Motor neuron (in vitro differentiated cells): ENCODE results near the gene TGIF2. TPM values are rescaled to one million over a fixed set of nuclear protein-coding genes. Genes with fewer than 3 reads are reported as not detected.
A peak's percentile ranks its signal among the peaks of the same experiment; 100 is the strongest.
"Not testable (repeated sequence)": the region's sequence is repeated elsewhere in the genome, so short reads cannot be mapped to it uniquely, and the experiment has no call there.

Experiments
- ATAC-seq, 8 experiments: fragments of 200-7000 bp; cut with Tn5 transposase; replicated peaks in 6 of 8; 2 replicates each; pipeline ENCODE4 v1.8.0; 2021; ENCODE audit warnings: mild to moderate bottlenecking in 8 of 8, moderate library complexity in 8 of 8
- H3K27ac ChIP-seq, 2 donors: fragments of 250-450 bp; sonication (Bioruptor Pico); 2 replicates each; pipeline ENCODE4 v1.9.0; 2021; ENCODE audit warnings: antibody characterized with exemption in 2 of 2, mild to moderate bottlenecking in 2 of 2, moderate library complexity in 1 of 2
- H3K4me1 ChIP-seq, 2 donors: fragments of 250-450 bp; sonication (Bioruptor Pico); replicated peaks in 1 of 2; 2 replicates each; pipeline ENCODE4 v1.6.1; 2021; ENCODE audit warnings: antibody characterized with exemption in 2 of 2, mild to moderate bottlenecking in 2 of 2, moderate library complexity in 1 of 2
- H3K4me3 ChIP-seq, 5 donors: fragments of 250-450 bp; sonication (Bioruptor Pico); 2 replicates each; pipeline ENCODE4 v1.9.0; 2021; ENCODE audit warnings: antibody characterized with exemption in 5 of 5, mild to moderate bottlenecking in 5 of 5, moderate library complexity in 4 of 5
- WGBS, 10 experiments: fragments of 450-650 bp; shearing (Covaris generic); methylation state at CpG; one replicate each; pipeline ENCODE4 v1.0.0; 2022; 5-methylcytosine and 5-hydroxymethylcytosine counted together
- in situ Hi-C, 9 experiments: fragments of 400-800 bp; cut with MboI; loops; one replicate each; pipeline ENCODE4 v1.15.0; 2021; ENCODE audit warnings: low sequenced_read_pairs in 9 of 9, low pct_unique_long_range_greater_than_20kb in 2 of 9; ENCODE audit not compliant: unreplicated experiment in 9 of 9
- total RNA-seq, 8 experiments: library from RNA; unstranded; fragments of 300-600 nt; gene quantifications; 2 replicates each; pipeline versions ENCODE4 v1.2.3 to v1.2.4, GENCODE V29; 2022

TGIF2 gene
- total RNA-seq, 8 experiments from 2014 or later = 5.4 to 35.1 (median 10.4) TPM

GRCh38 chr20:36624068-36624943 is 50.9 kb downstream of the TGIF2 start:
- peak in 4 of 8 experiments; percentile 75 to 99 (median 82) for ATAC-seq
- in situ Hi-C loops = no loop called here
- WGBS, 10 experiments = 5 to 86% (median 58%) methylated on average over 1 to 10 of the region's 14 CpGs; no CpG with 5 or more reads in 1 of the 10 experiments
- Histone ChIP-seq H3K27ac (no peak overlapping the region), H3K4me1 (no peaks in the 10 kb centered on the region), H3K4me3 (no peak overlapping the region)

- ATAC-seq = no peak
- no peak overlapping the region for H3K4me3 ChIP-seq
- in situ Hi-C loops = no loop called here
- H3K4me1 ChIP-seq = no peaks in the 10 kb centered on the region
- no peak overlapping the region for H3K27ac ChIP-seq
- WGBS, 10 experiments = 0 to 100% (median 79%) methylated on average over 1 to 2 of the region's 2 CpGs; no CpG with 5 or more reads in 3 of the 10 experiments
Measured at GRCh38 chr20:36624944-36625324, 51.5 kb downstream of the TGIF2 start.

GRCh38 chr20:36628076-36628475 is 54.7 kb downstream of the TGIF2 start:
- Histone ChIP-seq H3K27ac (no peak overlapping the region), H3K4me1 (no peaks in the 10 kb centered on the region), H3K4me3 (no peak overlapping the region)
- 60 to 100% (median 86%) methylated on average over 1 to 5 of the region's 7 CpGs; no CpG with 5 or more reads in 1 of the 10 experiments for WGBS, 10 experiments
- no peak for ATAC-seq
- in situ Hi-C loops = no loop called here

GRCh38 chr20:36629719-36630681 is 56.6 kb downstream of the TGIF2 start:
- no peak for ATAC-seq
- in situ Hi-C loops = no loop called here
- H3K27ac ChIP-seq = no peak overlapping the region
- H3K4me3 ChIP-seq = no peak overlapping the region
- WGBS, 10 experiments = 42 to 100% (median 71%) methylated on average over 1 to 9 of the region's 15 CpGs; no CpG with 5 or more reads in 1 of the 10 experiments
- H3K4me1 ChIP-seq = no peaks in the 10 kb centered on the region

- Histone ChIP-seq H3K4me3 (no peak overlapping the region), H3K4me1 (no peaks in the 10 kb centered on the region), H3K27ac (no peak overlapping the region)
- no peak for ATAC-seq
- 40 to 100% (median 85%) methylated on average over 1 to 6 of the region's 6 CpGs; no CpG with 5 or more reads in 3 of the 10 experiments for WGBS, 10 experiments
- in situ Hi-C loops = no loop called here
Measured at GRCh38 chr20:36631646-36632045, 58.2 kb downstream of the TGIF2 start.

- in situ Hi-C loops = no loop called here
- no peak for ATAC-seq
- Histone ChIP-seq H3K27ac (no peak overlapping the region), H3K4me3 (no peak overlapping the region), H3K4me1 (no peaks in the 10 kb centered on the region)
- WGBS, 10 experiments = 17 to 80% (median 53%) methylated on average over 1 to 2 of the region's 3 CpGs; no CpG with 5 or more reads in 6 of the 10 experiments
Measured at GRCh38 chr20:36632147-36632486, 58.7 kb downstream of the TGIF2 start.

- ATAC-seq = no peak
- 29 to 100% (median 75%) methylated on average over 1 to 7 of the region's 14 CpGs; no CpG with 5 or more reads in 3 of the 10 experiments for WGBS, 10 experiments
- H3K4me1 ChIP-seq = no peaks in the 10 kb centered on the region
- H3K27ac ChIP-seq = no peak overlapping the region
- in situ Hi-C loops = no loop called here
- no peak overlapping the region for H3K4me3 ChIP-seq
Measured at GRCh38 chr20:36632487-36633284, 59.3 kb downstream of the TGIF2 start.

GRCh38 chr20:36633285-36633772 is 59.9 kb downstream of the TGIF2 start:
- 0 to 100% (median 23%) methylated on average over 1 to 3 of the region's 9 CpGs; no CpG with 5 or more reads in 6 of the 10 experiments for WGBS, 10 experiments
- in situ Hi-C loops = no loop called here
- Histone ChIP-seq H3K4me3 (no peak overlapping the region), H3K27ac (no peak overlapping the region), H3K4me1 (no peaks in the 10 kb centered on the region)
- ATAC-seq = no peak

- no peaks in the 10 kb centered on the region for H3K4me1 ChIP-seq
- H3K4me3 ChIP-seq = no peak overlapping the region
- H3K27ac ChIP-seq = no peak overlapping the region
- ATAC-seq = no peak
- in situ Hi-C loops = no loop called here
- WGBS, 10 experiments = 80 to 92% (median 86%) methylated on average over 1 to 6 of the region's 11 CpGs; no CpG with 5 or more reads in 6 of the 10 experiments
Measured at GRCh38 chr20:36634342-36634741, 60.9 kb downstream of the TGIF2 start.

GRCh38 chr20:36638876-36639400 is 65.5 kb downstream of the TGIF2 start:
- in situ Hi-C loops, H3K4me3 ChIP-seq, H3K27ac ChIP-seq, ATAC-seq, H3K4me1 ChIP-seq: not testable (repeated sequence)
- 55 to 100% (median 94%) methylated on average over 1 to 4 of the region's 12 CpGs; no CpG with 5 or more reads in 6 of the 10 experiments for WGBS, 10 experiments

- in situ Hi-C loops = no loop called here
- H3K4me3 ChIP-seq = no peak overlapping the region
- no peaks in the 10 kb centered on the region for H3K4me1 ChIP-seq
- 40 to 100% (median 83%) methylated on average over 1 to 3 of the region's 3 CpGs; no CpG with 5 or more reads in 3 of the 10 experiments for WGBS, 10 experiments
- H3K27ac ChIP-seq = no peak overlapping the region
- no peak for ATAC-seq
Measured at GRCh38 chr20:36641506-36641843, 68.1 kb downstream of the TGIF2 start.

GRCh38 chr20:36642136-36642535 is 68.7 kb downstream of the TGIF2 start:
- no peak overlapping the region for H3K27ac ChIP-seq
- no peak overlapping the region for H3K4me3 ChIP-seq
- no peak for ATAC-seq
- H3K4me1 ChIP-seq = no peaks in the 10 kb centered on the region
- in situ Hi-C loops = no loop called here
- 90% methylated on average over 3 of the region's 6 CpGs; no CpG with 5 or more reads in 9 of the 10 experiments for WGBS, 10 experiments
